Measurements from ENCODE around the gene ANKRD44. TPM values are rescaled to one million over a fixed set of nuclear protein-coding genes. Genes with fewer than 3 reads are reported as not detected.

ANKRD44 gene
- total RNA-seq, 4 donors from 2014 or later: 1.8 to 6.3 (median 3.0) TPM

- DNase-seq (no peak), ATAC-seq (no peak)
- no peak for TF ChIP-seq CTCF (IDR thresholded peaks at IDR 0.05 in 4 of 5, conservative IDR thresholded peaks at IDR 0.05 in 1 of 5)
- TF ChIP-seq POLR2A (IDR thresholded peaks at IDR 0.05): no peak
- H3K4me3 ChIP-seq: no peak overlapping the region
- no peak overlapping the region for H3K27ac ChIP-seq
- in situ Hi-C loops (cut with MboI; ENCODE audit: low sequenced_read_pairs in 4 of 4) (loop anchor here in 1 of 4 donors (5.0 kb wide), 1 partner anchor 35 kb away; no protein-coding TSS in a partner anchor), intact Hi-C loops (cut with DNase I; ENCODE audit: low total_unique reads) (no loop called here)
- no peaks in the 10 kb centered on the region for H3K27me3 ChIP-seq
- H3K9me3 ChIP-seq: no peaks in the 10 kb centered on the region
- H3K36me3 ChIP-seq: no peaks in the 10 kb centered on the region
- no peaks in the 10 kb centered on the region for H3K4me1 ChIP-seq
Observed at GRCh38 chr2:197232010-197232409, 78.6 kb downstream of the ANKRD44 start.

- Histone ChIP-seq H3K36me3 (no peaks in the 10 kb centered on the region), H3K4me1 (no peaks in the 10 kb centered on the region), H3K27me3 (no peaks in the 10 kb centered on the region), H3K4me3 (no peak overlapping the region), H3K27ac (no peak overlapping the region), H3K9me3 (no peaks in the 10 kb centered on the region)
- in situ Hi-C loops (cut with MboI; ENCODE audit: low sequenced_read_pairs in 4 of 4) (loop anchor here in 1 of 4 donors (5.0 kb wide), 1 partner anchor 38 kb away; no protein-coding TSS in a partner anchor), intact Hi-C loops (cut with DNase I; ENCODE audit: low total_unique reads) (no loop called here)
- ATAC-seq: no peak
- TF ChIP-seq POLR2A (IDR thresholded peaks at IDR 0.05) (no peak), CTCF (IDR thresholded peaks at IDR 0.05 in 4 of 5, conservative IDR thresholded peaks at IDR 0.05 in 1 of 5) (no peak)
- no peak for DNase-seq
Observed at GRCh38 chr2:197229509-197230443, 80.8 kb downstream of the ANKRD44 start.

GRCh38 chr2:197223451-197223850 is 87.1 kb downstream of the ANKRD44 start:
- ATAC-seq (no peak), DNase-seq (no peak)
- Histone ChIP-seq H3K9me3 (no peaks in the 10 kb centered on the region), H3K4me1 (no peaks in the 10 kb centered on the region), H3K4me3 (no peak overlapping the region), H3K27ac (no peak overlapping the region), H3K27me3 (no peaks in the 10 kb centered on the region), H3K36me3 (no peaks in the 10 kb centered on the region)
- in situ Hi-C loops (cut with MboI; ENCODE audit: low sequenced_read_pairs in 4 of 4): no loop called here
- intact Hi-C loops (cut with DNase I; ENCODE audit: low total_unique reads): no loop called here
- TF ChIP-seq CTCF (IDR thresholded peaks at IDR 0.05 in 4 of 5, conservative IDR thresholded peaks at IDR 0.05 in 1 of 5) (no peak), POLR2A (IDR thresholded peaks at IDR 0.05) (no peak)

GRCh38 chr2:197219636-197220035 is 90.9 kb downstream of the ANKRD44 start:
- ATAC-seq: no peak
- H3K9me3 ChIP-seq: no peaks in the 10 kb centered on the region
- no peak overlapping the region for H3K27ac ChIP-seq
- H3K27me3 ChIP-seq: no peaks in the 10 kb centered on the region
- TF ChIP-seq POLR2A (IDR thresholded peaks at IDR 0.05) (no peak), CTCF (IDR thresholded peaks at IDR 0.05 in 4 of 5, conservative IDR thresholded peaks at IDR 0.05 in 1 of 5) (no peak)
- no peak overlapping the region for H3K4me3 ChIP-seq
- no peak for DNase-seq
- peaks cover 0 to 4% of the 10 kb centered on the region in 2 donors for H3K4me1 ChIP-seq
- intact Hi-C loops (cut with DNase I; ENCODE audit: low total_unique reads) (no loop called here), in situ Hi-C loops (cut with MboI; ENCODE audit: low sequenced_read_pairs in 4 of 4) (no loop called here)
- H3K36me3 ChIP-seq: no peaks in the 10 kb centered on the region

Data from gastrocnemius medialis (tissue), 4 donors.